Measurements from ENCODE around the gene SPTBN4.

Gene SPTBN4

DNA sequence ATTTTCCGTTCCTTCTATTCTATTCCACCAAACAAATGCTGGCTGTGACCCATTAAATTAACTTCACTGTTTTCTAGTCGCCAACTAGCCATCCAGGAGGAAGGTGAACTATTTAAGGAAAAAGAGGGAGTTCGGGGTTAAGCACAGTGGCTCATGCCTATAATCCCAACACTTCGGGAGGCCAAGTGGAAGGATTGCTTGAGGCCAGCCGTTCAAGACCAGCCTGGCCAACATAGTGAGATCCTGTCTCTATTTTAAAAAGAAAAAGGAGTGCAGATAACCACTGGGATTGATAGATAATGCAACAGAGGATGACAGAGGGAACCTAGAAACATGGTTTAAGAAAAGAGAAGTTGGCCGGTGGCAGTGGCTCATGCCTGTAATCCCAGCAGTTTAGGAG, 44.7 kb downstream of the SPTBN4 start:
- no peak for DNase-seq (ENCODE audit: low read depth)
- TF ChIP-seq, protein P1, sequence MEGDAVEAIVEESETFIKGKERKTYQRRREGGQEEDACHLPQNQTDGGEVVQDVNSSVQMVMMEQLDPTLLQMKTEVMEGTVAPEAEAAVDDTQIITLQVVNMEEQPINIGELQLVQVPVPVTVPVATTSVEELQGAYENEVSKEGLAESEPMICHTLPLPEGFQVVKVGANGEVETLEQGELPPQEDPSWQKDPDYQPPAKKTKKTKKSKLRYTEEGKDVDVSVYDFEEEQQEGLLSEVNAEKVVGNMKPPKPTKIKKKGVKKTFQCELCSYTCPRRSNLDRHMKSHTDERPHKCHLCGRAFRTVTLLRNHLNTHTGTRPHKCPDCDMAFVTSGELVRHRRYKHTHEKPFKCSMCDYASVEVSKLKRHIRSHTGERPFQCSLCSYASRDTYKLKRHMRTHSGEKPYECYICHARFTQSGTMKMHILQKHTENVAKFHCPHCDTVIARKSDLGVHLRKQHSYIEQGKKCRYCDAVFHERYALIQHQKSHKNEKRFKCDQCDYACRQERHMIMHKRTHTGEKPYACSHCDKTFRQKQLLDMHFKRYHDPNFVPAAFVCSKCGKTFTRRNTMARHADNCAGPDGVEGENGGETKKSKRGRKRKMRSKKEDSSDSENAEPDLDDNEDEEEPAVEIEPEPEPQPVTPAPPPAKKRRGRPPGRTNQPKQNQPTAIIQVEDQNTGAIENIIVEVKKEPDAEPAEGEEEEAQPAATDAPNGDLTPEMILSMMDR (IDR thresholded peaks at IDR 0.05; ENCODE audit: low read depth, low read length, missing control alignments), result no peak
- in situ Hi-C loops (cut with HindIII; ENCODE audit: low sequenced_read_pairs), result no loop called here
- H3K4me3 ChIP-seq (ENCODE audit: low read depth, low read length), result no peak overlapping the region

DNA sequence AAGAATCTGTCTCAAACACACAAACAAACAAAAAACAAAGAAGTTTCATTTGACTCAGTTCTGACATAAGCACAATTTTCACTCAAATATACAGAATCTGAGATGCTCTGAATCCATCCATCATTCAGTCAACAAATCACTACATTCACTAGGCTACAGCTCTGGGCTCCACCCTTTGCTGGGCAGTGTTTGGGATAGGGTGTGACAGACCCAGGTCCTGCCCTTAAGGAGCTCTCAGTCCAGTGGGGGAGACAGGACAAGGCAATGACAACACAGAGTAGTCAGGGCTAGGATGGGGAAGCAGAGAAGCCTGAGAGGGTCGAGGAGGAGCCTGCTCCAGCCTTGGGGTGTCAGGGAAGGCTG, 45.3 kb downstream of the SPTBN4 start:
- in situ Hi-C loops (cut with HindIII; ENCODE audit: low sequenced_read_pairs), result no loop called here

DNA sequence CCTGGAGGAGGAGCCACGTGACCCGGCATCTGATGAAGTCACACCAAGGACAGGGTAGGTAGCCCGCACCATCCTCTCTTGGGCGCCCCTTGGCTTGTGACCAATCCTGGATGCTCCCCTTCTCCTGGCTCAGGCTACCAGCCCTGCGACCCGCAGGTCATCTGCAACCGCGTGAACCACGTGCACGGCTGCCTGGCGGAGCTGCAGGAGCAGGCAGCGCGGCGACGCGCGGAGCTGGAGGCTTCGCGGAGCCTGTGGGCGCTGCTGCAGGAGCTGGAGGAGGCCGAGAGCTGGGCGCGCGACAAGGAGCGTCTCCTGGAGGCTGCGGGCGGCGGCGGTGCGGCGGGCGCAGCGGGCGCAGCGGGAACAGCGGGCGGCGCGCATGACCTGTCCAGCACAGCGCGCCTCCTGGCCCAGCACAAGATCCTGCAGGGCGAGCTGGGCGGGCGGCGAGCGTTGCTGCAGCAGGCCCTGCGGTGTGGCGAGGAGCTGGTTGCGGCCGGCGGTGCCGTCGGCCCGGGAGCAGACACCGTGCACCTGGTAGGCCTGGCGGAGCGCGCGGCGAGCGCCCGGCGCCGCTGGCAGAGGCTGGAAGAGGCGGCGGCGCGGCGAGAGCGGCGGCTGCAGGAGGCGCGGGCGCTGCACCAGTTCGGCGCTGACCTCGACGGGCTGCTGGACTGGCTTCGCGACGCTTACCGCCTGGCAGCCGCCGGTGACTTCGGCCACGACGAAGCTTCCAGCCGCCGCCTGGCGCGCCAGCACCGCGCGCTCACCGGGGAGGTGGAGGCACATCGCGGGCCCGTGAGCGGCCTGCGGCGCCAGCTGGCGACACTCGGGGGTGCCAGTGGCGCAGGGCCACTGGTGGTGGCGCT, 45.9 kb downstream of the SPTBN4 start:
- in situ Hi-C loops (cut with HindIII; ENCODE audit: low sequenced_read_pairs), result no loop called here
- DNase-seq (ENCODE audit: low read depth), result no peak
- TF ChIP-seq, protein P1 (IDR thresholded peaks at IDR 0.05; ENCODE audit: low read depth, low read length, missing control alignments), result no peak
- H3K4me3 ChIP-seq (ENCODE audit: low read depth, low read length), result no peak overlapping the region

More for the DNA sequence above, 45.3 kb downstream of the SPTBN4 start:
- H3K4me3 ChIP-seq (ENCODE audit: low read depth, low read length), result no peak overlapping the region
- TF ChIP-seq, protein P1 (IDR thresholded peaks at IDR 0.05; ENCODE audit: low read depth, low read length, missing control alignments), result no peak
- DNase-seq (ENCODE audit: low read depth), result no peak

DNA sequence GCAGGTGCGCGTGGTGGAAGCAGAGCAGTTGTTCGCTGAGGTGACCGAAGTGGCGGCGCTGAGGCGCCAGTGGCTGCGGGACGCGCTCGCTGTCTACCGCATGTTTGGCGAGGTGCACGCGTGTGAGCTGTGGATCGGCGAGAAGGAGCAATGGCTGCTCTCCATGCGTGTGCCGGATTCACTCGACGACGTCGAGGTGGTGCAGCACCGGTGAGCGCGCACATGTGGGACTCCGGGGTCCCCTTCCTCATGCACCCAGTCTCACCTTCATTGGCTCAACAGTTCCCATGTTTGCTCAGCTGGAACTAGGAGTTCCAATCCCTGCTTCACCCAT, 46.5 kb downstream of the SPTBN4 start:
- H3K4me3 ChIP-seq (ENCODE audit: low read depth, low read length), result no peak overlapping the region
- in situ Hi-C loops (cut with HindIII; ENCODE audit: low sequenced_read_pairs), result no loop called here
- DNase-seq (ENCODE audit: low read depth), result no peak
- TF ChIP-seq, protein P1 (IDR thresholded peaks at IDR 0.05; ENCODE audit: low read depth, low read length, missing control alignments), result no peak

DNA sequence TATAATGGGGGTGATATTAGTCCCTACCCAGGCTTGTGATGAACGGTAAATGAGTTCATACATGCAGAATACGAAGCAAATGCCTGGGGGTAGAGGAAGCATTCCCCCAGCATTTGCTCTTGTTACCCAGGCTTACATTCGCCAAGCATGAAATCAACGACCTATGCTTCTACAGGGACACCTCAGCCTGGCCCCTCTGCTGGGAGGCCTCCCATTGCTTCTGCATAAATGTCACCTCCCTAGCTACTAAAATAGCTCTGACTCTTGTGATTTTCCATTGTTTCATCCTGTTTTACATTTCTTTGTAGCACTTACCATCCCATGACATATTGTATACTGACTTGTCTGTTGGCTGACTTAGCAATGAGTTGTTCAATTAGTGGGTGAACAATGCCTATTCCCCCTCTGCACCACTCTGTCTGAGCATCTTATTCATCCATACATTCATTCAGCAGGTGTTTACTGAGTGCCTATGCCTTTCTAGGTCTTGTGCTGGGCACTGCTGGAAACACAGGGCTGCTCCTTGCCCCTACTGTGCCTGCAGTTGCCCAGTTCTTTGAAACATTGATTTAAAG, 47.0 kb downstream of the SPTBN4 start:
- TF ChIP-seq, protein P1 (IDR thresholded peaks at IDR 0.05; ENCODE audit: low read depth, low read length, missing control alignments), result no peak
- H3K4me3 ChIP-seq (ENCODE audit: low read depth, low read length), result no peak overlapping the region
- DNase-seq (ENCODE audit: low read depth), result no peak
- in situ Hi-C loops (cut with HindIII; ENCODE audit: low sequenced_read_pairs), result no loop called here

DNA sequence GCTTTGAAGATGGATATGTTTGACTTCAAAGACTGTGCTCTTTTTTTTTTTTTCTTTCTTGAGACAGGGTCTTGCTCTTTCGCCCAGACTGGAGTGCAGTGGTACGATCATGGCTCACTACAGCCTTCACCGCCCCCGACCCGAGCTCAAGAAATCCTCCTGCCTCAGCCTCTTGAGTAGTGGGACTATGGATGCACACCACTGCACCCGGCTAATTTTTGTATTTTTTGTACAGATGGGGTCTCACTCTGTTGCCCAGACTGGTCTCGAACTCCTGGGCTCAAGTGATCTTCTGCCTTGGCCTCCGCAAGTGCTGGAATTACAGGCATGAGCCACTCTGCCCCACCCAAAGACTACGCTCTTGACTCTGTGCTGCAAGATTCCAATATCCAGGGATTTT, 50.4 kb downstream of the SPTBN4 start:
- DNase-seq (ENCODE audit: low read depth), result no peak
- in situ Hi-C loops (cut with HindIII; ENCODE audit: low sequenced_read_pairs), result no loop called here
- TF ChIP-seq, protein P1 (IDR thresholded peaks at IDR 0.05; ENCODE audit: low read depth, low read length, missing control alignments), result no peak
- H3K4me3 ChIP-seq (ENCODE audit: low read depth, low read length), result no peak overlapping the region

Measured in astrocyte of the cerebellum (primary cell).